GM18526 (cell line): ENCODE measurements around the gene NCK2.

Experiments used
- POLR2A ChIP-seq: IDR thresholded peaks from 3 replicates; pipeline ENCODE4 v1.6.1; 2011; ENCODE audit not compliant: insufficient read length; ENCODE audit errors: extremely low read depth

The NCK2 gene

DNA sequence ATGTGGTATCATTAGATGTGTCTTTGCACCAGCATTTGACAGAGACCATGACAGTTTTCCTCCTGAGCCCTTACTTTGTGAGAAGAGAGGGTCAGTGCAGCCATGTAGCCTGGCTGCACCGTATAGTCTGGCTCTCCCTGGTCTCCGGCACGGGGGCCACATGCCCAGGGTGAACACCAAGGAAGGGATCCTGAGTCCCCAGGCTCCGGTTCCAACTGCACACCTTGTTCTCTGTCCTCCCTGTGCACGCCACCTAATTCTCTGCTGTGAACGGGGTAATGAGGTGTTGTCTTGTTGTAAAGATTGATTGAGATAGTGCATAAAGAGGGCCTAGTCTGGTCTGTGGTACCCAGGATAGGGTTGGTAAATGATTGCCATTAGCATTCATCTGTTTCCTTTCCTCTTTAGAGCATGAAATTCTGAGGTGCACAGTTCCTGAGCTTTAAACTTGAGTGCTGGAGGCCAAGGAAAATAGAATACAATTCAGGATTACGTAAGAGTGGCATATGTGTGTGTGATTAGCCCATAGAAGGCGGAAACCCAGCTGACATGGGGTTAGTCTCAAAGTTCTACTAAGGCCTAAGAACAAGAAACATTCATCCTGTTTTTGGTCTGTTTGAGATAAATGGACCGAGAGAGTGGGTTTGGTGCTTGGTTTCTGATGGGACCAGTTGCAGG lies 55.5 kb downstream of the NCK2 start:
- no peak for TF ChIP-seq POLR2A

DNA sequence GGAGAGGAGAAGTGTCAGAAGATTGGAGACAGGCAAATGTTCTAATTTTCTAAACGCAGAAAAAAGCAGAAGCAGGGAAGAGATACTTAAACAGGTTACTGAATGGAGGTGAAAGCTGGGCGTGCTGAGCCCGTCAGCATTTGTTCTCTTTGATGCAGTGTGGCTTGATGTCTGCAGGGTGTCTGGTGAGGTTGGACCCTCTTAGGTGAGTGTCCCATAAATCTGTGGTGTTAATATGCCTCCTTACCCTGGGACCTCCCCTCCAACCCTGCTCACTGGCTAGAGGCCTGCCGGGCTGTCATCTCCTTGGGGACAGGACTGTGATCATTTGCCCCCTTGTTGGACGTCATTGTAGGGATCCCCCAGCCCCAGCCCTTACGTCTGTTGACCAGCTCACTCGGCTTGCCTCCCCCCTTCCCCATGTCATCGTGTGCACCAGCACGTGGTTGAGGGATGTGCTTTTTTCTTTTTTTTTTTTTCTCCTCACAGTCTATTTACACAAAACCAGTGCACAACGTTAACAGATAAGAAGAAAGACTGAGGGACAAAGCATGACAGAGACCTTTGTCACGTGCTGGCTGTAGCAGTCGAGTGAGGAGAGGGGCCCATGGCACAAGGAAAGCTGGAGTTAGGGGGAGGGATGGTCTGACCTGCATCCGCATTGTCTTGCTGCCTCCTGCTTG lies 56.4 kb downstream of the NCK2 start:
- no peak for TF ChIP-seq POLR2A

DNA sequence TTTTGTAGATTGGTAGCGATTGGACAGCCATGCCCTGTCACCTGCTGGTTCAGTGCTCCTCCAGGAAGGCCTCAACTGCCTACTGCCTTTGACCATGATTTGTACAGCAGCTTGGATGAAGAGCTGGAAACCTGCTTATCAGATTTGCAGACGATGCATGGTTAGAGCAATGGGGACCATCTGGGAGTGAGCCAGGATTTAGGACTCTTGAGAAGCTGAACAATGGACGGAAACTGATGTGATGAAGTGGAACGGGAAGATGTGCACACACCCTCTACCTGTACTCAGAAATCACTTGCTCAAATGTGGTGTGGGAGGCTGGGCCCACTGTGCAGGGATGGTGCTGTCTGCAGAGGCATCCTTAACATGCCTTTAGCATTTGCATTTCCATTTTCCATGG lies 57.2 kb downstream of the NCK2 start:
- no peak for TF ChIP-seq POLR2A

DNA sequence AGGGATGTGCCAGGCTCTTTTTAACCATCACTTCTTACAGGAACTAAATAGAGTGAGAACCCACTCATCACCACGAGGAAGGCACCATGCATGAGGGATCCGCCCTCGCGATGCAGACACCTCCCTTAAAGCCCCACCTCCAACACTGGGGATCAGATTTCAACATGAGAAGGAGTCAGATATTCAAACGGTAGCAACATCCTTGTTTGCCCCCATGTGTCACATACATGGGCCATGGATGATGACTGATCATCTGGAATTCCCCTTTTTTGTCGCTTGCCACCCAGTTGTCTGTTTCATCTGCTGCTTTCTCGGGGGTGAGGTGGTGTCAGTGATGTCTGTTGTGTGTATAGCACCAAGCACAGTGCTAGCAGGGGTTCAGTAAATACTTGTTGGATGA lies 57.9 kb downstream of the NCK2 start:
- TF ChIP-seq POLR2A = no peak

DNA sequence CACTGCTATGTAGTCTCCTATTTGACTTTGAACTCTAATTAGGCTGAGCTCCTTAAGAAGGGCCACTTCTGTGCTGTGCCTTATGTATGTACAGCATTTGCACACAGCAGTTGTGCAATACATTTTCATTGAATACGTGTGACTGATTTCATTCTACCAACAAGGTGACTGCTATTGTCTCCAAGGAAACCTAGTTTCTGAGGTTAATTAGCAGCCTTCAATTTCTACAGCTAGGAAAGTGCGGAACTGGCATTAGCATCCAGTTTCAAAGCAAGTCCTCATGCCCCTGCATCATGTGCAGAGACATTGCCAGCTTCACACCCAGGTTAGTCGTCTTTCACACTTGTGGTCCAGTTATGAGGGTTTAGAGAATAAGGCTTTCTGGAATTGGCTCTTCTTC lies 58.6 kb downstream of the NCK2 start:
- no peak for TF ChIP-seq POLR2A

DNA sequence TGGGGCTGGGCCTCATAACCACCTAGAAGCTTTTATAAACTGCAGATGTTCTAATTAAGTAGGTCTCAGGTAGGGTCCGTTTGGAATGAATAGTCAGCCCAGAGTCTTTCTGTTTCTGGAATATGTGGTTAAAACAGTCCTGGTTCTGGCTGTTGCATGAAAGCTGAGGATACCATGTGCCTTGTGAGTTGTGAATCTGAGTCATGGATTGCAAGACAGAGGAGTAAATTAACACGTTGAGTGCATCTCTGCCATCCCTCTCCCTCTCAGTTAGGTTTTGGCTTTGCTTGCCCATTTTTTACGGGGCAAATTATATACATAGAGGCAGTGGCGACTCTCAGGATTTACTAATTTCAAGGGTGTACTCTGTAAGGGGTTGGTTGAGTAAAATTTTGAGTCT lies 59.1 kb downstream of the NCK2 start:
- TF ChIP-seq POLR2A = no peak

DNA sequence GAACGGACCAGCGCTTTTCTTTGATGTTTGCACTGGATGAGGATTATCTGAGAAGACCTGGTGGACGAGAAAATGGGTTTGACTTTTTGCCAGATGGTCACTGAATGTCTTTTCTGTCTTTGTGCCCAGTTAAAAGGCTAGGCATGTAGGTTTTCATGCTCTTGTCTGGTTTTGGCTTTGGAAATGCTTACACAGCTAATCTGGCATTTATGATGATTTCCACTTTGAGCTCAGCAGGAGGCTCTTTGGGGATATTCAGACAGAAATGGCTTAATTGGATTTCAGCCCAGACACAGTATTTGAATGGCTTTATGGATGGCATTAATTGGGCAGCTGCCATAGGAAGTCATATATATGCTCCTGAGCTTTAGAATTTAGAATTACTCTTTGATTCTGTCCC lies 59.6 kb downstream of the NCK2 start:
- no peak for TF ChIP-seq POLR2A

DNA sequence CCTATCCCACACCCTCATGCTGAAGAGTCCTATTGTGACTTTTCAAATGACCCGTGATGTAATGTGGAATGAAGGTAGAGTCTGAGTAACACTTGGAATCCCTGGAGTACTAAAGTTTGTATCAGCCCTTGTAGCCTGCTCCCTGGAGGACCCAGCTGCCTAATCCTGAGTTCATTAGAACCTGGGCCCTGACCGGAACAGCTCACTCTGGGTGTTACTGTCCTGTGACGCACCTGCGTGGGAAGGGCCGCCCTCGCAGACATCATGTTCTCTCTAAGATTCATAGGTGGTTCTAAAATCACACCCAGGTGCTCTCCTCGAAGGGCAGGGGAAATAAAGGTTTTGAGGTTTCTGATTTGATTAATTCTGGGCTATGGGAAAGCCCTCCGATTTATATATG lies 62.3 kb downstream of the NCK2 start:
- no peak for TF ChIP-seq POLR2A

DNA sequence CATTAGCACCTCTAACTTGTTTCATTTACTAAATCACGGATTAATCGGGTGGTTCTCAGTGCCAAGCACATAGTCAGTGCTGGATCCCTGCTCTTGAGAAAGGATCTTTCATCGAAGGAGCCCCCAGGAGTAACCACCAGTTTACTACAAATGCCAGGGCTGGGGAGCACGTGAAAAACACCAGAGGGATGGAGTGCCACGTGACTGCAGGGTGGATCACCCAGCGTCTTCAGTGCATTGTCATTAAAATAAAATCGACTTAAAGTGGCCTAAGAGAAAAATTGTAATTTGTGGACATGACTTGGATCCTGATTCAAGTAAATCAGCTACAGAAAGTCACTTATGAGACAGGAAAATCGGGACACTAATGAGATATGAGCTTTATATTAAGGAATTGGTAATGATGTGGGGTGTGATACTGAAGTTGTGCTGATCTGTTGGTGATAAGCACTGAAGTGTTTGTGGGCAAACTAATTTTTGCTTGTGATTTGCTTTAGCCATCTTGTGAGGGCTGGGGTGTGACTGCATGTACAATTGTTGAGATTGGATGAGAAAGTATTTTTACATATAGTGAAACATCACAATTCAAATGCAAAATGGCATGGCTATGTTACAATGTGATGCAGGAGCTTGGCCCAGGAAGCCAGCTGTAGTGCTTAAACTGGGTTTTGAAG lies 63.8 kb downstream of the NCK2 start:
- TF ChIP-seq POLR2A = no peak

DNA sequence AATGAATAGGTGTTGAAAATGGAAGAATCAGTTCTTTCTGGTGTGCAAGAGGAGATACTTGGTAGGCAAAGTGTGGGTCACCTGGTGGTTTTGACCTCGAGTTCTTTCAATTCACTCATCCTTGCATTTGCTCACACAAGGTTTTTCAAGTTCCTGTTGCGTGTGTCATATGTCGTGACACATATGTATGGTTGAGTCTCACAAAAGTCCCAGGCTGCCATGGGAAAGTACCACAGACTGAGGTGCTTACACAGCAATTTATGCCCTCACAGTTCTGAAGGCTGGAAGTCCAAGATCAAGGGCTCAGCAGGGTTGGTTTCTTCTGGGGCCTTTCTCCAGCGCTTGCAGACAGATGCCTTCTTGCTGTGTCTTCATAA lies 64.4 kb downstream of the NCK2 start:
- no peak for TF ChIP-seq POLR2A

DNA sequence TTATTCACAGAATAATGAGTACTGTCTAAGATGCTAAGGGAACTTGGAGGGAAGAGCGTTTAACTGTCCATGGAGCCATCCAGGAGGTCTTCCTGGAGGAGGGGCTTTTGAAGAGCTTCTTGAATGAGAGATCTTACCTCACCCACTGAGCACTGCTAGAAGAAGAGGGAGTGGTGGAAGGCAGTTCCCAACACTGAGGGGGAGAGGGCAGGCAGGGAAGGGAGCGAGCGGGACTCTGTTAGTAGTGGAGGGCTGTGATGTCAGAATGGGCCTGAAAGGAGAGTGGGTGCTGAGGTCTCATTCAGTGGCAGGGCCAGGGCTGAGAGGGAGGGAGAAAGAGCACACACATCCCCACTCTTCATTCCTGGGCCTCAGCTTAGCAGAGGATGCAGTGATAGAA lies 65.0 kb downstream of the NCK2 start:
- no peak for TF ChIP-seq POLR2A

DNA sequence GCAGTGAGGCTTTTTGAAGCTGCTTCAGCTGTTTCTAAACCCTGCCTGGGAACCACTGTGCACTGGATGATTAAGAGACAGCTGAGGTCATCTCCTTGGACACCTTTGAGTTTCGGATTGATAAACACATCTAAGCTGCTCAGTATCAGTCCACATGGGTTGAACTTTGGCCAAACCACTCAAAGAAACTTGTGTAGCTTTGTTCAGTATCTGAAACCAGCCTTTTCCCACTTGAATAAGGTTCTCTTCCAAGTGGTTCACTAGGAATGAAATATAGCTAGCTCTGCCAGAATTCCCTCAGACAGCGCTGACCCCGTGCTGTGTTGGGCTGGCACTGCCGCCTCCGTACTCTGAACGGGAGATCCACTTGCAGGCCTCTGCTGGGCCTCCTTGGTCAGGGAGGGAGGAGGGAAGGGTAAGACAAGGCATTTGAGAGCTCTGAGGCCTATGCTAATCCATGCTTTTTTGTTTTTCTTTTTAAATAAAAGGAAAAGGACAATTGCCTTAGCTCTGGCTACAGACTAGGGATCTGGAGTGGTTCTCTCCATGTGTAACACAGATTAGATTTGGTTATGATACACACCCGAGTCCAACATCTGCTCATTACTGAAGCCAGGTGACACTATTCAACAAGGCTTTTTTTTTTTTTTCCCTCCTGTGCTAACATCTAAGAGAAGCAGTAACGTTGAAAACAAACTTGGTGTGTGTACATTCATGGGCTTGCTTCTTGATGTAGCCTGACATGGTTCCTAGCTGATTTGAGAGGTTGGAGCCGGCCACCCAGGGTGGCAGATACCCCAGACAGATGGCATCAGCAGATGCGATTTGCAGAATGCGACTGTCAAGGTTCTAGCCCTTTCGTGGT lies 67.7 kb downstream of the NCK2 start:
- TF ChIP-seq POLR2A = no peak

DNA sequence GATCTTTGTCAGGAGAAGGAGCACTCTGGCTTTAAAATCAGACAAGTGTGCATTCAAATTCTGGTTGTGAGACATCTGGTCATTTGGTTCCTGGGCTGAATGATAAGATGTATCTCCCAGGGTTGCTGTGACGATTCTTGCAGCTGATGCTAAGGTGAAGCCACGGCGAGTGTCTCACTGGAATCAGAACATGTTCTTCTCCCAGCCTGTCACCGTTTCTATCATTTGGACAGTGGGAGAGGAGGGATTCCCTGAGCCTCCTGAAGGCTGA lies 68.3 kb downstream of the NCK2 start:
- TF ChIP-seq POLR2A = no peak

DNA sequence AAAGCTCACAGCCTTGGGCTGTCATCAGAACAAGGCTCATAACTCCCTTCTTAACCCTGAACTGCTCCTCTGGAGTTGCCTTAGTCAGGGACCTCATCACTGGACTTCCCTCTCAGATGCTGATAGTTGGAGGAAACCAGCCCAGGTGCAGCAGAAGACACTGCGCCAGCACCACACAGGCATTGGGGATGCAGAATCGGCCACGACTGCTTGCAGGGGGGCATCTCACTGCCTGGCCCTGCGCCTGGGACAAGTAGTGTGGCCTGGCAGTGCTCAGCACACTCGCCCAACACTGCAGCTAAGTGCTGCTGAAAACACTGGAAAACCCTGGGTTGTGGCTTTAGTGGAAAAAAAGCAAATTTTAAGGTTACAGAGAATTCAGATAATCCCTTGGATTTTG lies 68.7 kb downstream of the NCK2 start:
- no peak for TF ChIP-seq POLR2A

DNA sequence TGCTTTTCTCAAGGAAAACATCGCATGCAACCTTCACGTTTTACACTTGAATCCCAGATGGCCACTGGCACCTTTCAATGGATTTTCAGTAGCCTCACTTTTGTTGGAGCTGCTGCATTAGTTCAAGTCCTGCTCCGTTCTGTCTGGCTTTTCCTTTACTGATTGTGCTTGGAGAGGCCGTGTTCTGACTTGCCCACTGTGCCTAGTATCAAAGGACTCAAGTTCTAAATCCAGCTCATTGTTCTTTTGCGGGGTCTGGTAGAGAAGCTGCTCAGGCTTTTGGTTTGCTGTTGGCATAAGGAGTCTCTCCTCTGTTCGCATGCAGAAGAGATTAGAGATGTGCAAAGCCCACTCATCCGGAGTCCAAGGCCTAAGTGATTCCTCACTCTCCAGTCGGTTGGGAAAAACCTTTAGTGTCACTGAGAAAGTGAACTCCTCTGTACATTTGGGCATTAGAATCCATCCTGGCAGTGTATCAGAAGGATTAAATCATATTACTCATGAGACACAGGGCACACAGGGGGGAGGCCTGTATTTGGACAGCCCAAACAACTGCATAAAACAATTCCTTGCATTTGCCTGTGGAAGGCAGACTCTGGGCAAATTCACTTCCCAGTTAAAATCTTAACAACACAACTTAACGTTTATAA lies 69.7 kb downstream of the NCK2 start:
- TF ChIP-seq POLR2A = no peak

DNA sequence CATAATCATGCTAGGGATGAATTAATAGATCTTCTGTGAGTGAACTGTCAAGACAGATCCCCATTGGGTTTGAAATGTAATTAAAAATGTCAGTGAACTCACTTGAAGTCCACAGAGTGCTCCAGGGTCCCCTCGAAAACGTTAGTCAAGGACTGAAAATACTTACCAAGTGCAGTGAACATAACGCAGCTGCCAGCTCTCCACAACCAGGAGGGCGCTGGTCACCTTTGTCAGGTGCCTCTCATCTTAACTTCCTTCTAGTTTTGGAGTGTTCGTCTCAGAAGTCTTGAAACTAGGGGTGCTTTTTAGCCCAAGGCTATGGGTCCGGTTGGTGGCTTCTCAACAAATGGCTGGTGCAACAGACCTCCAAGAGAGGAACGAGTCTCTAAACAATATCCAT lies 70.7 kb downstream of the NCK2 start:
- no peak for TF ChIP-seq POLR2A

DNA sequence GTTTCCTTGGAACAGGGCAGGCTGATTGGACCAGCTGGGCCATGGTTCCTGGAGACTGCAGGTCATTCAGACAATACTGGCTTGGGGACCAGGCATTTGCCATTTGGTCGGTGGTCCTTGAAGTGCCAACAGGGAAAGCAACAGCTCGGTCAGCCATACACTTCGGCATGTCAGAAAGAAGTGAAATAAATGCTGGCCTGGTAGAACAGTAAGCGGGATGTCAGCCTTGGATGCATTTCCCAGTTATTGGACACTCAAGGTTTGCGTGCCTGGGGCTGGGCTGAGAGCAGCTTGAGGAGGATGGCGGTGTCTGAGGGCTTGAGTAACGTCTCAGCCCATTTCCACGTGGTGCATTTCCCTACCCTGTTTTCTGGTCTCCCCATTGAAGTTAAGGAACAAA lies 75.4 kb downstream of the NCK2 start:
- no peak for TF ChIP-seq POLR2A
